Upper lobe of left lung (tissue), 6 donors: ENCODE measurements around the gene CTSG. TPM values are rescaled to one million over a fixed set of nuclear protein-coding genes. Genes with fewer than 3 reads are reported as not detected.

Experiments
- ATAC-seq, 2 donors: fragments of 200-7000 bp; cut with Tn5 transposase; one replicate each; pipeline ENCODE4 v1.9.1; 2022; ENCODE audit warnings: mild to moderate bottlenecking in 2 of 2, moderate library complexity in 2 of 2; ENCODE audit not compliant: low FRiP score in 2 of 2
- DNase-seq, 2 donors: peaks; one replicate each; pipeline ENCODE4 v3.0.0-alpha.2; 2019 to 2020
- H3K27ac ChIP-seq, 4 donors: fragments of 200-600 bp; sonication (generic); one replicate each; pipeline ENCODE4 v1.5.1; 2016 to 2019
- H3K27me3 ChIP-seq, 4 donors: fragments of 200-600 bp; sonication (generic); one replicate each; pipeline ENCODE4 v1.5.1; 2017 to 2019
- H3K36me3 ChIP-seq, 4 donors: fragments of 200-600 bp; sonication (generic); one replicate each; pipeline ENCODE4 v1.5.1; 2016 to 2019
- H3K4me1 ChIP-seq, 4 donors: fragments of 200-600 bp; sonication (generic); one replicate each; pipeline ENCODE4 v1.5.1; 2018 to 2019
- H3K4me3 ChIP-seq, 4 donors: fragments of 200-600 bp; sonication (generic); one replicate each; pipeline ENCODE4 v1.5.1; 2017 to 2019; ENCODE audit warnings: mild to moderate bottlenecking in 2 of 4, moderate library complexity in 1 of 4
- H3K9me3 ChIP-seq, 4 donors: fragments of 200-600 bp; sonication (generic); one replicate each; pipeline ENCODE4 v1.5.1; 2018 to 2019
- EP300 ChIP-seq, 4 donors: sonication (generic); formaldehyde crosslinking; IDR thresholded peaks; one replicate each; pipeline ENCODE4 v1.5.1; 2017; ENCODE audit warnings: antibody characterized with exemption in 4 of 4, control low read depth in 2 of 4
- POLR2A ChIP-seq, 4 donors: fragments of 450-650 bp; IDR thresholded peaks; one replicate each; pipeline ENCODE4 v1.5.1; 2016 to 2017; ENCODE audit warnings: antibody characterized with exemption in 4 of 4, mild to moderate bottlenecking in 2 of 4
- POLR2AphosphoS5 ChIP-seq, 2 donors: sonication (generic); formaldehyde crosslinking; IDR thresholded peaks; one replicate each; pipeline ENCODE4 v1.5.1; 2017; ENCODE audit warnings: antibody characterized with exemption in 2 of 2
- WGBS, 2 donors: methylation state at CpG; one replicate each; pipeline ENCODE4 v1.1.5; 2017 to 2018; 5-methylcytosine and 5-hydroxymethylcytosine counted together
- total RNA-seq, 6 donors: library from RNA; depleted of rRNA in 4 of 6; stranded (reverse); fragments of >200 nt in 4 of 6; gene quantifications; one replicate each; pipeline versions ENCODE4 v1.1.0 to v1.2.1, GENCODE V29; 2016 to 2021
- TF ChIP-seq, protein P1 (sequence below), 6 experiments: fragments of 450-650 bp in 4 of 6; fragments of 200-600 bp in 2 of 6; sonication (generic) in 2 of 6; IDR thresholded peaks; one replicate each; pipeline ENCODE4 v1.5.1; 2016 to 2019; ENCODE audit warnings: antibody characterized with exemption in 6 of 6
- donor health status: DM: no; HTN: no; CAD: no; lungs with moderate emphysema.
- donor health status: DM: no; HTN: yes; CAD: no; lungs with severe emphysema.

Gene CTSG, protein sequence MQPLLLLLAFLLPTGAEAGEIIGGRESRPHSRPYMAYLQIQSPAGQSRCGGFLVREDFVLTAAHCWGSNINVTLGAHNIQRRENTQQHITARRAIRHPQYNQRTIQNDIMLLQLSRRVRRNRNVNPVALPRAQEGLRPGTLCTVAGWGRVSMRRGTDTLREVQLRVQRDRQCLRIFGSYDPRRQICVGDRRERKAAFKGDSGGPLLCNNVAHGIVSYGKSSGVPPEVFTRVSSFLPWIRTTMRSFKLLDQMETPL
- 10 to 100 TPM in 1 of 6 donors, 1 to 10 TPM in 2, under 1 TPM in 1, not detected in 2; 0.89 to 20.9 (median 3.7) TPM for total RNA-seq

DNA sequence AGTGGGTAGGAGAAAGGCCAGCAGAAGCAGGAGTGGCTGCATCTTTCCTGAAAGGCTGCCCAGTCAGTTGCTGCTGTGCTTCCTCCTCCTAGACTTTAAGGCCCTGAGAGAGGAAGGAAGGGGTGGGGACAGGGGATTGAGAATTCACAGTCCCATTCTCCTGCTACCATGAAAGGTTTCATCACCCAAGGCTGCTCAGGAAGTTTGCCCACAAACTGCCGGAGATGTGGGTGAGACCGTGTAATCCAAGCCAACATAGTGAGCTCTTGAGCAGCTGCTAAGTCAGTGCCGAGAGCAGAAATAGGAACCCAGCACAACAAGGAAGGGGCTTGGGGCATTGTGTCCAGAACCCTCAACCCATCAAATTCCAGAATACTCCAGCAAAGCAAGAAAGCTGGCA, at the start of gene CTSG:
Gene CTSG (minus strand): TSS at position 69 of the 400 bp plus-strand sequence. CDS start 27 bp downstream, at position 42.
- DNase-seq = no peak
- TF ChIP-seq, protein P1, sequence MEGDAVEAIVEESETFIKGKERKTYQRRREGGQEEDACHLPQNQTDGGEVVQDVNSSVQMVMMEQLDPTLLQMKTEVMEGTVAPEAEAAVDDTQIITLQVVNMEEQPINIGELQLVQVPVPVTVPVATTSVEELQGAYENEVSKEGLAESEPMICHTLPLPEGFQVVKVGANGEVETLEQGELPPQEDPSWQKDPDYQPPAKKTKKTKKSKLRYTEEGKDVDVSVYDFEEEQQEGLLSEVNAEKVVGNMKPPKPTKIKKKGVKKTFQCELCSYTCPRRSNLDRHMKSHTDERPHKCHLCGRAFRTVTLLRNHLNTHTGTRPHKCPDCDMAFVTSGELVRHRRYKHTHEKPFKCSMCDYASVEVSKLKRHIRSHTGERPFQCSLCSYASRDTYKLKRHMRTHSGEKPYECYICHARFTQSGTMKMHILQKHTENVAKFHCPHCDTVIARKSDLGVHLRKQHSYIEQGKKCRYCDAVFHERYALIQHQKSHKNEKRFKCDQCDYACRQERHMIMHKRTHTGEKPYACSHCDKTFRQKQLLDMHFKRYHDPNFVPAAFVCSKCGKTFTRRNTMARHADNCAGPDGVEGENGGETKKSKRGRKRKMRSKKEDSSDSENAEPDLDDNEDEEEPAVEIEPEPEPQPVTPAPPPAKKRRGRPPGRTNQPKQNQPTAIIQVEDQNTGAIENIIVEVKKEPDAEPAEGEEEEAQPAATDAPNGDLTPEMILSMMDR (IDR thresholded peaks at IDR 0.05) = no peak
- TF ChIP-seq POLR2AphosphoS5 (IDR thresholded peaks at IDR 0.05) = no peak
- TF ChIP-seq EP300 (IDR thresholded peaks at IDR 0.05) = no peak
- TF ChIP-seq POLR2A (IDR thresholded peaks at IDR 0.05) = no peak
- H3K4me3 ChIP-seq = no peak within 1 kb of the TSS
- H3K27me3 ChIP-seq = no peaks in the 10 kb centered on the region
- peak; percentile 41 to 46 for ATAC-seq
- no peaks in the 10 kb centered on the region for H3K4me1 ChIP-seq
- no peak within 1 kb of the TSS for H3K27ac ChIP-seq
- H3K36me3 ChIP-seq = no peaks in the 10 kb centered on the region
- WGBS, 2 donors = 37 to 38% methylated on average over 2 to 3 of the region's 3 CpGs
- H3K9me3 ChIP-seq = no peaks in the 10 kb centered on the region

GRCh38 chr14:24613747-24614146, 37.7 kb upstream of the CTSG start:
- WGBS, 2 donors = 66 to 71% methylated on average over 2 of the region's 2 CpGs
- Histone ChIP-seq H3K27ac (no peak overlapping the region), H3K4me3 (no peak overlapping the region), H3K4me1 (no peaks in the 10 kb centered on the region), H3K27me3 (no peaks in the 10 kb centered on the region), H3K36me3 (no peaks in the 10 kb centered on the region), H3K9me3 (peaks cover 0 to 4% (median 0%) of the 10 kb centered on the region in 4 donors)
- ATAC-seq (no peak), DNase-seq (no peak)
- TF ChIP-seq EP300 (IDR thresholded peaks at IDR 0.05) = no peak
- no peak for TF ChIP-seq POLR2A (IDR thresholded peaks at IDR 0.05)
- TF ChIP-seq, protein P1 (IDR thresholded peaks at IDR 0.05) = no peak
- no peak for TF ChIP-seq POLR2AphosphoS5 (IDR thresholded peaks at IDR 0.05)

GRCh38 chr14:24613241-24613640, 37.2 kb upstream of the CTSG start:
- no peaks in the 10 kb centered on the region for H3K27me3 ChIP-seq
- no peak for DNase-seq

GRCh38 chr14:24612196-24612595, 36.1 kb upstream of the CTSG start:
- DNase-seq (no peak), ATAC-seq (no peak)
- Histone ChIP-seq H3K27me3 (no peaks in the 10 kb centered on the region), H3K9me3 (no peaks in the 10 kb centered on the region), H3K4me1 (no peaks in the 10 kb centered on the region), H3K27ac (no peak overlapping the region), H3K4me3 (no peak overlapping the region), H3K36me3 (no peaks in the 10 kb centered on the region)
- TF ChIP-seq, protein P1 (IDR thresholded peaks at IDR 0.05) = no peak
- no peak for TF ChIP-seq EP300 (IDR thresholded peaks at IDR 0.05)

More at GRCh38 chr14:24613241-24613640, 37.2 kb upstream of the CTSG start:
- TF ChIP-seq POLR2A (IDR thresholded peaks at IDR 0.05) (no peak), POLR2AphosphoS5 (IDR thresholded peaks at IDR 0.05) (no peak), EP300 (IDR thresholded peaks at IDR 0.05) (no peak)
- TF ChIP-seq, protein P1 (IDR thresholded peaks at IDR 0.05) = no peak
- no peak for ATAC-seq
- Histone ChIP-seq H3K27ac (no peak overlapping the region), H3K4me3 (no peak overlapping the region), H3K9me3 (no peaks in the 10 kb centered on the region), H3K36me3 (no peaks in the 10 kb centered on the region), H3K4me1 (no peaks in the 10 kb centered on the region)
- 33 to 48% methylated on average over 1 of the region's 1 CpG for WGBS, 2 donors
